GM13976 (cell line): ENCODE results near the gene NUP210.
A peak's percentile ranks its signal among the peaks of the same experiment; 100 is the strongest.

Experiments used
- DNase-seq: peaks from one replicate; pipeline ENCODE4 v3.0.0; 2012; ENCODE audit warnings: low spot score
- CTCF ChIP-seq: IDR thresholded peaks from 2 replicates; pipeline ENCODE4 v1.5.1; 2012; ENCODE audit warnings: borderline replicate concordance, mild to moderate bottlenecking; ENCODE audit not compliant: insufficient read depth; ENCODE audit errors: extremely low read depth, missing control alignments, control extremely low read depth
- in situ Hi-C: fragments of 300-500 bp; cut with MboI; formaldehyde crosslinking; loops from one replicate; pipeline ENCODE4 v1.12.0; 2022; ENCODE audit warnings: low sequenced_read_pairs, mixed read lengths, inconsistent platforms; ENCODE audit not compliant: unreplicated experiment

The NUP210 gene

GRCh38 chr3:13314877-13315276 lies 105.2 kb downstream of the NUP210 start:
- no peak for TF ChIP-seq CTCF
- in situ Hi-C loops = no loop called here
- no peak for DNase-seq

DNA sequence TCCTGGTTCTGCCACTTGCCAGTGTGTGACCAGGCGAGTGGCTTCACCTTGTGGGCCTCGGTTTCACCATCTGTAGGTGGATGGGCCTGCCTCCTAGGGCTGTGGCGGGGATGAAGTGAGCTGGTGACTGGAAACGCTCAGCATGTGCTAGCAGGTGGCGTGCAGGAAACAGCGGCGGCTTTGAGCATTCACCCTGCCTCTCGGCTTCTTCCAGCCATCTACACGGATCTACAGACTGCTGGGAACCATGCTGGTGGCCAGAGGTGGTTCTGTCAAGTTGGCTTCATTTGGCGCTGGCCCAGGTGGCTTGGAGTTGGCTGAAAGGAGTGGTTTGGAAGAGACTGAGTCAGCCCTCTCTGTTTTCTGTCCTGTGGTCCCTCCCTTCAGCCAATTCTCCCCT lies 106.3 kb downstream of the NUP210 start:
- in situ Hi-C loops = no loop called here
- no peak for TF ChIP-seq CTCF
- no peak for DNase-seq

GRCh38 chr3:13309004-13309403 lies 111.1 kb downstream of the NUP210 start:
- DNase-seq = no peak
- in situ Hi-C loops = no loop called here

DNA sequence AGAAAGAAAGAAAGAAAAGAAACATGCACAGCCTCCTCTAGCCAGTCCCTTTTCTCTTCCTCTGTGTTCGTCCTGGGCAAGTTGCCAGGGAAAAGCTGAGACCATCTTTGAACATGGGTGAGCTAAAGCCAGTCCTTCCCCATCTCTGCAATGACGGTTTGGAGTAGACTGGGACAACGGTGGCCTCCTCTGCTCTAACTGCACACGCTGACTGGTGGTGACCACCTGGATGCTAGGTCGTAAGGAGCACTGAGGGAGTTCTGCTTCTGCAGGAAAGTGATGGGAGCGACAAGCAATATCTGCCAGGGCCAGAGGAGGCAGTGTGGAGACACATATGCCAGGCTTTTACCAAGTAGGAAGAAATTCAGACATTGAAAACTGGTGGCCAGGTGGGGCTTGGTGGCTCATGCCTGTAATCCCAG lies 111.7 kb downstream of the NUP210 start:
- peak; percentile 43 for TF ChIP-seq CTCF
- in situ Hi-C loops = no loop called here
- peak; percentile 70 for DNase-seq

More at GRCh38 chr3:13309004-13309403, 111.1 kb downstream of the NUP210 start:
- TF ChIP-seq CTCF = no peak

- in situ Hi-C loops = no loop called here
- TF ChIP-seq CTCF = no peak
- DNase-seq = no peak
Observed at GRCh38 chr3:13307041-13307440, 113.1 kb downstream of the NUP210 start.

DNA sequence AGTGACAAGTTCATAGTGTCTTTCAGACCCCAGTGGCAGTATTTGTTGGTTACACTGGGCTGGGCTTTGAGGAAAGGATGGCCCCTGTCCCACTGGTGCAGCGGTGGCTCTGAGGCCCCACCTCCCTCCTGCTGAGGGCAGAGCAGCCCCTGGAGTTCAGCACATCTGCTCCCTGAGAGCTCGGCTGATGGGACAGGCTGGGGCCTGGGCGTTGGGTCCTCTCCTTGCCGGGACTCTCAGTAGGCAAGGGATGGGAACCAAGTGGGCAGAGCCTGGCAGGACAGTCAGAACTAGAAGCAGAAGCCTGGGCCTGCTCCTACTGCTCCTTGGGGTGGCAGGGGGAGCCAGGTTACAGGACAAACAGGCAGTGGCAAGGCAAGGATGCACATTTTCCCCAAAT lies 114.5 kb downstream of the NUP210 start:
- DNase-seq = no peak
- in situ Hi-C loops = no loop called here
- TF ChIP-seq CTCF = no peak

GRCh38 chr3:13303410-13303809 lies 116.7 kb downstream of the NUP210 start:
- in situ Hi-C loops = no loop called here
- DNase-seq = no peak
- TF ChIP-seq CTCF = no peak
